RWPE2 (cell line): ENCODE results near the gene CACNA2D3.

Experiments used
- ATAC-seq: fragments of 200-7000 bp; cut with Tn5 transposase; 3 replicates; pipeline ENCODE4 v1.9.1; 2021; ENCODE audit warnings: low read depth
- DNase-seq: peaks from one replicate; pipeline ENCODE4 v3.0.0-alpha.2; 2020; ENCODE audit warnings: low spot score
- H3K27ac ChIP-seq: fragments of 450-650 bp; 2 replicates; pipeline ENCODE4 v1.5.1; 2017; ENCODE audit warnings: mild to moderate bottlenecking; ENCODE audit not compliant: poor library complexity, severe bottlenecking
- H3K27me3 ChIP-seq: fragments of 250-450 bp; sonication (Bioruptor Pico); 2 replicates; pipeline ENCODE4 v1.5.1; 2021; ENCODE audit warnings: mild to moderate bottlenecking, moderate library complexity; ENCODE audit not compliant: insufficient read depth, poor library complexity, severe bottlenecking
- H3K36me3 ChIP-seq: fragments of 250-450 bp; sonication (Bioruptor Pico); 2 replicates; pipeline ENCODE4 v1.5.1; 2020; ENCODE audit warnings: low read depth, mild to moderate bottlenecking, moderate library complexity
- H3K4me1 ChIP-seq: fragments of 250-450 bp; sonication (Bioruptor Pico); 2 replicates; pipeline ENCODE4 v1.5.1; 2021; ENCODE audit warnings: mild to moderate bottlenecking, moderate library complexity; ENCODE audit not compliant: insufficient read depth, poor library complexity, severe bottlenecking
- H3K4me3 ChIP-seq: fragments of 250-450 bp; sonication (Bioruptor Pico); 2 replicates; pipeline ENCODE4 v1.5.1; 2021; ENCODE audit warnings: mild to moderate bottlenecking, moderate library complexity; ENCODE audit not compliant: severe bottlenecking
- H3K9me3 ChIP-seq: fragments of 250-450 bp; sonication (Bioruptor Pico); 2 replicates; pipeline ENCODE4 v1.5.1; 2021; ENCODE audit warnings: mild to moderate bottlenecking, moderate library complexity; ENCODE audit not compliant: severe bottlenecking
- TF ChIP-seq, protein P1 (sequence below): fragments of 450-650 bp; IDR thresholded peaks from one replicate; pipeline ENCODE4 v1.5.1; 2017; ENCODE audit warnings: mild to moderate bottlenecking, moderate library complexity; ENCODE audit not compliant: poor library complexity, severe bottlenecking

CACNA2D3 gene

DNA sequence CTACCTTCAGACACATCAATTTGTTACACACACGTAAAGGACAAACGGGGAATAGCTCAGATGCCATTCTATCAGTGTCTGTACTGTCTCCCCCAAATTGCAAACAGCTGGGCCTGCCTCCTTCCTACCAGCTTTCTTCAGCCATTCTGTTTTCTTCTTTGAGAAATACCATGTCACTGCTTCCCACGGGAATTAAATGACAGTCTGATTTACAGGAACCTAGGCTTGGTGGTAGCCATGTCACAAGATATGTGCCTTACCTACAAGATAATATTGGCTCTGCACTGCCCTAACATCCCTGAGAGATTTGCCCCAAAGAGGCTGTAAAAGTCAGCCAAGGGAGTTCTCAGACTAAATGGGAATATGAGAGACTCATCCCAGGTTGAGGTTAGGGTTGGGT, 497.2 kb downstream of the CACNA2D3 start:
- H3K4me3 ChIP-seq: no peak overlapping the region
- H3K27me3 ChIP-seq: no peaks in the 10 kb centered on the region
- no peak for DNase-seq
- H3K9me3 ChIP-seq: no peaks in the 10 kb centered on the region
- ATAC-seq: no peak
- no peak overlapping the region for H3K27ac ChIP-seq
- TF ChIP-seq, protein P1, sequence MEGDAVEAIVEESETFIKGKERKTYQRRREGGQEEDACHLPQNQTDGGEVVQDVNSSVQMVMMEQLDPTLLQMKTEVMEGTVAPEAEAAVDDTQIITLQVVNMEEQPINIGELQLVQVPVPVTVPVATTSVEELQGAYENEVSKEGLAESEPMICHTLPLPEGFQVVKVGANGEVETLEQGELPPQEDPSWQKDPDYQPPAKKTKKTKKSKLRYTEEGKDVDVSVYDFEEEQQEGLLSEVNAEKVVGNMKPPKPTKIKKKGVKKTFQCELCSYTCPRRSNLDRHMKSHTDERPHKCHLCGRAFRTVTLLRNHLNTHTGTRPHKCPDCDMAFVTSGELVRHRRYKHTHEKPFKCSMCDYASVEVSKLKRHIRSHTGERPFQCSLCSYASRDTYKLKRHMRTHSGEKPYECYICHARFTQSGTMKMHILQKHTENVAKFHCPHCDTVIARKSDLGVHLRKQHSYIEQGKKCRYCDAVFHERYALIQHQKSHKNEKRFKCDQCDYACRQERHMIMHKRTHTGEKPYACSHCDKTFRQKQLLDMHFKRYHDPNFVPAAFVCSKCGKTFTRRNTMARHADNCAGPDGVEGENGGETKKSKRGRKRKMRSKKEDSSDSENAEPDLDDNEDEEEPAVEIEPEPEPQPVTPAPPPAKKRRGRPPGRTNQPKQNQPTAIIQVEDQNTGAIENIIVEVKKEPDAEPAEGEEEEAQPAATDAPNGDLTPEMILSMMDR: no peak
- H3K36me3 ChIP-seq: no peaks in the 10 kb centered on the region
- H3K4me1 ChIP-seq: no peaks in the 10 kb centered on the region

- Histone ChIP-seq H3K9me3 (no peaks in the 10 kb centered on the region), H3K27ac (no peak overlapping the region), H3K27me3 (no peaks in the 10 kb centered on the region), H3K36me3 (no peaks in the 10 kb centered on the region), H3K4me1 (no peaks in the 10 kb centered on the region), H3K4me3 (no peak overlapping the region)
- ATAC-seq (no peak), DNase-seq (no peak)
- TF ChIP-seq, protein P1: no peak
Observed at GRCh38 chr3:54621184-54621583, 498.8 kb downstream of the CACNA2D3 start.

DNA sequence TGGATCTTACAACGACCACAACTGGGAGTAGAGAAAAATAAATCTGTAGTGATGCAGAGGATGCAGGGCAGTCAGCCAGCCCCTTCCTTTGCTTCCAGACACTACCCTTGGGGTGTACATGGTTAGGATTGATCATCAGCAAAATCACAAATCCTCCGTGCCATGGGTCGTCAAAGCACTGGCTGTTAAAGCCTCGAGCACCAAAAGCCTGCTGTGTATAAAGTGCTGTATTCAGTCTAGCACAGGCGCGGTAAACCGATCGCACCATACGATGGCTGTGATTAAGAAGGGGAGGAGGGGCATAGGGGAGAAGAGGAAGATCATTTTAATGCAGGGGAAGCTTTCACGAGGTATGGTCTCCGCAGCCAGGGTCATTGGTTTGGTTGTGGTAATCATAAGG, 500.3 kb downstream of the CACNA2D3 start:
- Histone ChIP-seq H3K27me3 (no peaks in the 10 kb centered on the region), H3K36me3 (no peaks in the 10 kb centered on the region), H3K9me3 (no peaks in the 10 kb centered on the region), H3K4me1 (no peaks in the 10 kb centered on the region), H3K27ac (no peak overlapping the region), H3K4me3 (no peak overlapping the region)
- ATAC-seq (no peak), DNase-seq (no peak)
- TF ChIP-seq, protein P1: no peak

DNA sequence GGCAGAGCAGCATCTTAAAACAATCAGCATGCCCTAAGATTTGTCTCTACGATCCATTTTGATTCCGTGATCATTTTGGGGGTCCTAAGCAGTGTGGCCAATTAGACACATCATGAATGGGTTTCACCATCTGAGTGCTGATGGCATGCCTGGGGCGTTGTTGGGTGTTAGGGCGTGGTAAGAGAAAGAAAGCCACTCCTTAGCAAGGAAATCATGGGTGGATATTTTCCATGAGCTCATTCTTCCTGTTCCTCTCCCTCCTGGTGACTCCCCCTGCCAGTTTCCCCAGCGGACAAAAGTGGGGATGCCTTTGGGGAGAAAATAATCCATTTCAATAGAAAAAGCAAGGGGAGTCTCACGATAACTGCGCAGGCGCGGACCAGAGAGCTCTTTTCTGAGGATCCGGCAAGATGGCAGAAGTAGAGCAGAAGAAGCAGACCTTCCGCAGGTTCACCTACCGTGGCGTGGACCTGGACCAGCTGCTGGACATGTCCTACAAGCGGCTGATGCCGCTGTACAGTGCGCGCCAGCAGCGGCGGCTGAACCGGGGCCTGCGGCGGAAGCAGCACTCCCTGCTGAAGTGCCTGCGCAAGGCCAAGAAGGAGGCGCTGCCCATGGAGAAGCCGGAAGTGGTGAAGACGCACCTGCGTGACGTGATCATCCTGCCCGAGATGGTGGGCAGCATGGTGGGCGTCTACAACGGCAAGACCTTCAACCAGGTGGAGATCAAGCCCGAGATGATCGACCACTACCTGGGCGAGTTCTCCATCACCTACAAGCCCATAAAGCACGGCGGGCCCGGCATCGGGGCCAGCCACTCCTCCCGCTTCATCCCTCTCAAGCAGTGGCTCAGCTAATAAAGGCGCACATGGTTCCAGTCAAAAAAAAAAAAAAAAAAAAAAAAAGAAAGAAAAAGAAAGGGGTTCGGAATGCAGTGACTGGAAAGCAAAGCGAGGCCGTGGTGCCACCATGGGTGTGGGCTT, 503.7 kb downstream of the CACNA2D3 start:
- Histone ChIP-seq H3K9me3 (no peaks in the 10 kb centered on the region), H3K27ac (no peak overlapping the region), H3K4me1 (no peaks in the 10 kb centered on the region), H3K27me3 (no peaks in the 10 kb centered on the region), H3K4me3 (no peak overlapping the region), H3K36me3 (no peaks in the 10 kb centered on the region)
- TF ChIP-seq, protein P1: no peak
- DNase-seq (no peak), ATAC-seq (no peak)
